PC-9 (cell line): Measurements from ENCODE around the gene KCNT2. TPM values are rescaled to one million over a fixed set of nuclear protein-coding genes. Genes with fewer than 3 reads are reported as not detected.

Experiments
- BruUV-seq: library from RNA; stranded (reverse); fragments of 400-500 nt; replicated peaks from 2 replicates; lab custom pipeline; 2021; lab: Mats Ljungman, UMichigan
- CTCF ChIA-PET: fragments of 300-600 bp; sonication (Branson Sonifier 250); formaldehyde crosslinking; loops from one replicate; lab custom pipeline; 2022; ENCODE audit warnings: antibody characterized with exemption; lab: Charles Lee
- POLR2A ChIA-PET: fragments of 300-600 bp; sonication (Branson Sonifier 250); formaldehyde crosslinking; loops from one replicate; lab custom pipeline; 2022; ENCODE audit warnings: antibody characterized with exemption; ENCODE audit not compliant: unreplicated experiment; lab: Charles Lee
- DNase-seq, 2 experiments: peaks; one replicate each; pipeline versions ENCODE4 v3.0.0 to v3.0.0-alpha.2; 2015 to 2022; ENCODE audit warnings: mixed read lengths in 1 of 2
- H2AFZ ChIP-seq: fragments of 200-600 bp; sonication (generic); 2 replicates; pipeline ENCODE4 v1.8.1; 2017; ENCODE audit warnings: antibody characterized with exemption
- H3F3A ChIP-seq: fragments of 200-600 bp; sonication (generic); 2 replicates; pipeline ENCODE4 v1.8.1; 2017; ENCODE audit warnings: antibody characterized with exemption, mild to moderate bottlenecking, low read depth; ENCODE audit not compliant: insufficient read depth
- H3K27ac ChIP-seq: fragments of 200-600 bp; sonication (generic); 2 replicates; pipeline ENCODE4 v1.6.1; 2016; ENCODE audit warnings: mixed run types
- H3K27me3 ChIP-seq: fragments of 200-600 bp; sonication (generic); 2 replicates; pipeline ENCODE4 v1.6.1; 2016; ENCODE audit warnings: low read depth, mixed run types; ENCODE audit not compliant: insufficient read depth
- H3K36me3 ChIP-seq: fragments of 200-600 bp; sonication (generic); 2 replicates; pipeline ENCODE4 v1.6.1; 2016; ENCODE audit warnings: low read depth, mixed run types
- H3K4me1 ChIP-seq: fragments of 200-600 bp; sonication (generic); replicated peaks from 2 replicates; pipeline ENCODE4 v1.6.1; 2016; ENCODE audit warnings: mixed run types; ENCODE audit not compliant: insufficient read depth
- H3K4me2 ChIP-seq: fragments of 200-600 bp; sonication (generic); 2 replicates; pipeline ENCODE4 v1.6.1; 2017; ENCODE audit warnings: mixed run types
- H3K4me3 ChIP-seq: fragments of 200-600 bp; sonication (generic); 2 replicates; pipeline ENCODE4 v1.6.1; 2016; ENCODE audit warnings: mixed run types
- H3K79me2 ChIP-seq: fragments of 200-600 bp; sonication (generic); 2 replicates; pipeline ENCODE4 v1.6.1; 2017; ENCODE audit warnings: low read depth, mixed run types
- H3K9me2 ChIP-seq: fragments of 200-600 bp; sonication (generic); 2 replicates; pipeline ENCODE4 v1.8.1; 2017; ENCODE audit warnings: mild to moderate bottlenecking; ENCODE audit not compliant: insufficient read depth
- H3K9me3 ChIP-seq: fragments of 200-600 bp; sonication (generic); 2 replicates; pipeline ENCODE4 v1.8.1; 2016; ENCODE audit warnings: low read depth; ENCODE audit not compliant: insufficient read depth
- H4K20me1 ChIP-seq: fragments of 200-600 bp; sonication (generic); 2 replicates; pipeline ENCODE4 v1.8.1; 2017; ENCODE audit not compliant: insufficient read depth
- EZH2 ChIP-seq: fragments of 200-600 bp; sonication (generic); IDR thresholded peaks from 2 replicates; pipeline ENCODE4 v1.8.0; 2017; ENCODE audit warnings: antibody characterized with exemption, low read depth
- intact Hi-C: fragments of 100-400 bp; cut with micrococcal nuclease; formaldehyde crosslinking; loops from one replicate; pipeline ENCODE4 v1.10.0; 2022; ENCODE audit not compliant: unreplicated experiment
- total RNA-seq: library from RNA; stranded (reverse); gene quantifications from 2 replicates; pipeline ENCODE4 v1.2.3, GENCODE V29; 2021
- TF ChIP-seq, protein P1 (sequence below): fragments of 200-600 bp; sonication (generic); conservative IDR thresholded peaks from 2 replicates; pipeline ENCODE4 v1.6.1; 2017; ENCODE audit warnings: mixed run types, antibody characterized with exemption, mild to moderate bottlenecking, moderate library complexity

KCNT2 gene
- total RNA-seq, 1 experiment from 2014 or later = 0.90 TPM

- intact Hi-C loops = no loop called here
- H4K20me1 ChIP-seq = no peaks in the 10 kb centered on the region
- TF ChIP-seq EZH2 = no peak
- TF ChIP-seq, protein P1, sequence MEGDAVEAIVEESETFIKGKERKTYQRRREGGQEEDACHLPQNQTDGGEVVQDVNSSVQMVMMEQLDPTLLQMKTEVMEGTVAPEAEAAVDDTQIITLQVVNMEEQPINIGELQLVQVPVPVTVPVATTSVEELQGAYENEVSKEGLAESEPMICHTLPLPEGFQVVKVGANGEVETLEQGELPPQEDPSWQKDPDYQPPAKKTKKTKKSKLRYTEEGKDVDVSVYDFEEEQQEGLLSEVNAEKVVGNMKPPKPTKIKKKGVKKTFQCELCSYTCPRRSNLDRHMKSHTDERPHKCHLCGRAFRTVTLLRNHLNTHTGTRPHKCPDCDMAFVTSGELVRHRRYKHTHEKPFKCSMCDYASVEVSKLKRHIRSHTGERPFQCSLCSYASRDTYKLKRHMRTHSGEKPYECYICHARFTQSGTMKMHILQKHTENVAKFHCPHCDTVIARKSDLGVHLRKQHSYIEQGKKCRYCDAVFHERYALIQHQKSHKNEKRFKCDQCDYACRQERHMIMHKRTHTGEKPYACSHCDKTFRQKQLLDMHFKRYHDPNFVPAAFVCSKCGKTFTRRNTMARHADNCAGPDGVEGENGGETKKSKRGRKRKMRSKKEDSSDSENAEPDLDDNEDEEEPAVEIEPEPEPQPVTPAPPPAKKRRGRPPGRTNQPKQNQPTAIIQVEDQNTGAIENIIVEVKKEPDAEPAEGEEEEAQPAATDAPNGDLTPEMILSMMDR = no peak
- no peak overlapping the region for H3K4me2 ChIP-seq
- no peak overlapping the region; the same call in 1 of the 2 replicates for H2AFZ ChIP-seq
- DNase-seq = no peak
- H3K27me3 ChIP-seq = no peaks in the 10 kb centered on the region
- H3K4me1 ChIP-seq = no peaks in the 10 kb centered on the region
- H3K27ac ChIP-seq = no peak overlapping the region
- no peaks in the 10 kb centered on the region for H3K9me2 ChIP-seq
- no peak overlapping the region for H3K4me3 ChIP-seq
- H3K36me3 ChIP-seq = no peaks in the 10 kb centered on the region
- ChIA-PET CTCF (no interaction called here), POLR2A (no interaction called here)
- H3K79me2 ChIP-seq = no peaks in the 10 kb centered on the region
- no peaks in the 10 kb centered on the region for H3K9me3 ChIP-seq
- no peaks in the 10 kb centered on the region for H3F3A ChIP-seq
- no TSS peak for BruUV-seq
These were observed 208.5 kb downstream of the KCNT2 start for GRCh38 chr1:196399713-196400112.

DNA sequence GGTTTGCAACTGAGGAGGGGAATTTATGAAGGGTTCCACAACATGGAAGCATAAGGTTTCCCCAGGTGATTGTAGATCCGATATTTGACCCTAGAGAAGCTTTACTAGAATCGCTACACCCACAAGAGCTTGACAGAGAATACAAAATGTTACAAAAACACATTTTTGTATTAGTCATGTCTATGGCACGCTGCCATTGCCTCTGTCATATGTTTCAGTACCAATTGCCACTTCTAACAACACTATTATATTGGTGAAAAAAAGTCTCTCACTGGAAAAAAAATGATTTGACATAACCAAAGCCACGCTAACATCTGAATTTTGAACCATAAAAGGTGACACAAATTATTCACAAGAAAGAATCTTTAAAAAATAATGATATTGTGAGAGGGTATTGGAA is 214.5 kb downstream of the KCNT2 start:
- H3K4me2 ChIP-seq = no peak overlapping the region
- intact Hi-C loops = no loop called here
- no peaks in the 10 kb centered on the region for H4K20me1 ChIP-seq
- H3K27ac ChIP-seq = no peak overlapping the region
- H3K9me3 ChIP-seq = no peaks in the 10 kb centered on the region
- no peak overlapping the region for H2AFZ ChIP-seq
- peak in 1 of 2 experiments; percentile 3 for DNase-seq
- no peaks in the 10 kb centered on the region for H3K36me3 ChIP-seq
- H3K79me2 ChIP-seq = no peaks in the 10 kb centered on the region
- ChIA-PET POLR2A (no interaction called here), CTCF (no interaction called here)
- H3K27me3 ChIP-seq = no peaks in the 10 kb centered on the region
- no peaks in the 10 kb centered on the region for H3K9me2 ChIP-seq
- TF ChIP-seq, protein P1 = no peak
- no peak for TF ChIP-seq EZH2
- no peaks in the 10 kb centered on the region for H3K4me1 ChIP-seq
- no peaks in the 10 kb centered on the region for H3F3A ChIP-seq
- no TSS peak for BruUV-seq
- H3K4me3 ChIP-seq = no peak overlapping the region

DNA sequence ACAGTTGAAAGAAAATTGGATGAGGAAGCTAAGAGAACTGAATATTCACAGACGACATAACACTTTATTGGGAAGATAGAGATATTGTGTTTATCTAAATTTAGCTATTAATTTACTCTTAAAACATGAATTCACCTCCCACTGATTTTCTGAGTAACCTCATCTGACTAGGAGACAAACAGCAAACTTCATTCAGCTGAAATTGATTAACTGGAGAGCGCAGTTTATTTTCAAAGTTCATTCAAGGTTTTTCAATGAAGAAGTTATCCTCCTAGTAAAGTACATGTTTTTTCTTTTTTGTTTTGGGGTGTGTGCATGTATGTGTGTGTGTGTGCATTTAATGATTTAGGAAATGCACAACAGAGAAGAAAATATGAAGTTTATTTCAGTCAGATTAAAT is 215.0 kb downstream of the KCNT2 start:
- no peaks in the 10 kb centered on the region for H3K9me2 ChIP-seq
- H3K27me3 ChIP-seq = no peaks in the 10 kb centered on the region
- no TSS peak for BruUV-seq
- CTCF ChIA-PET = no interaction called here
- TF ChIP-seq EZH2 = no peak
- TF ChIP-seq, protein P1 = no peak
- H3K4me3 ChIP-seq = no peak overlapping the region
- POLR2A ChIA-PET = no interaction called here
- H4K20me1 ChIP-seq = no peaks in the 10 kb centered on the region
- H3K9me3 ChIP-seq = no peaks in the 10 kb centered on the region
- no peaks in the 10 kb centered on the region for H3F3A ChIP-seq
- DNase-seq = no peak
- no peaks in the 10 kb centered on the region for H3K4me1 ChIP-seq
- H3K4me2 ChIP-seq = no peak overlapping the region
- H3K27ac ChIP-seq = no peak overlapping the region
- intact Hi-C loops = no loop called here
- H3K36me3 ChIP-seq = no peaks in the 10 kb centered on the region
- H3K79me2 ChIP-seq = no peaks in the 10 kb centered on the region
- H2AFZ ChIP-seq = no peak overlapping the region
